ENCODE measurements around the gene POC1B.

Gene POC1B

GRCh38 chr12:89539426-89540223, 13.8 kb upstream of the POC1B start:
- DNase-seq (ENCODE audit: low spot score), result no peak

DNA sequence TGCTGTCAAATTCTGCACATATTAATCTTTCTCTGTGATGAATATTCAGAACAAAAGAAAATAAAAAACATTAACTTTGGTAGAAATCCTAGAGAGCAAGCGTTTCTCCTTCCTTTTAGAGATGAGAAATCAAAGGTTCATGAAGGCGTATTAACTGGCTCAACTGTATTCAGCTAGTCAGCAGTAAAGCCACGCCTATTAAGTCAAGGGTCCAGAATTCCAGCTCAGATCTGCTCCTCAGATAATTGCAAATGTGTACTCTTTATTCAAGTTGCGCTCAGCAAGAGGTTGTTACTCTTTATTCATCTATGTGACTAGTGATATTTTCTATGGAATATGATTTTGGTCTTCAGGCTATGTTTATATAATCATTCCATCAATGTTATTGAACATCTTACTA, 13.1 kb upstream of the POC1B start:
- no peak for DNase-seq (ENCODE audit: low spot score)

GRCh38 chr12:89537389-89537788, 11.5 kb upstream of the POC1B start:
- DNase-seq (ENCODE audit: low spot score), result no peak

GRCh38 chr12:89529738-89530137, 3.9 kb upstream of the POC1B start:
- peak; percentile 70 for DNase-seq (ENCODE audit: low spot score)

- DNase-seq (ENCODE audit: low spot score), result no peak
Measured at GRCh38 chr12:89528434-89528833, 2.6 kb upstream of the POC1B start.

DNA sequence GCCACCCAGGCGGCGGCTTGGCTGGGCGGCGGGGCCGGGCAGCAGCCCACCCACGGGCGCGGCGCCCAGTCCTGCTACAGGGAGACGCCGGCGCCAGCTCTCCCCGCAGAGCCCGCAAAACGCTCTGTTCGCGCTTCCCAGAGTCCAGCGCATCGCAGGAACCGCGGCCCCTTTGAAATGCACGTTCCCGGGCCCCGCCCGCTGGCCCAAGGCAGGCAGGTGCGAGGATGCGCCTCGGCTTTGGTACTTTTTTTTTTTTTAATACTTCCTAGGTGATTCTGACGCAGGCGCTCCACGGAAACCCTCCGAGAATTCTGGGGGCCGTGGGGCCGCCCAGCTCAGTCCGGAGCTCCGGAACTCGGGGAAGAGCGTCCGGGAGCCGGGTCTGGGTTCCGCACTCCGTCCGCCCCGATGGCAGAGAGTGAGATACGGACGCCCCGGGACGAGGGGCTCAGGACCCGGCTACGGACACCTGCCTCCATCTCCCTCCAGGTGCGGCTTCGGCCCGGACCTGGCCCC, 483 bp downstream of the POC1B start:
- DNase-seq (ENCODE audit: low spot score), result peak; percentile 52

GRCh38 chr12:89524541-89525304, 1.1 kb downstream of the POC1B start, which contains the start of gene GALNT4:
GALNT4 (minus strand) TSS chr12:89524796; CDS start chr12:89524549, 247 bp downstream.
- peak; percentile 94 for DNase-seq (ENCODE audit: low spot score)

DNA sequence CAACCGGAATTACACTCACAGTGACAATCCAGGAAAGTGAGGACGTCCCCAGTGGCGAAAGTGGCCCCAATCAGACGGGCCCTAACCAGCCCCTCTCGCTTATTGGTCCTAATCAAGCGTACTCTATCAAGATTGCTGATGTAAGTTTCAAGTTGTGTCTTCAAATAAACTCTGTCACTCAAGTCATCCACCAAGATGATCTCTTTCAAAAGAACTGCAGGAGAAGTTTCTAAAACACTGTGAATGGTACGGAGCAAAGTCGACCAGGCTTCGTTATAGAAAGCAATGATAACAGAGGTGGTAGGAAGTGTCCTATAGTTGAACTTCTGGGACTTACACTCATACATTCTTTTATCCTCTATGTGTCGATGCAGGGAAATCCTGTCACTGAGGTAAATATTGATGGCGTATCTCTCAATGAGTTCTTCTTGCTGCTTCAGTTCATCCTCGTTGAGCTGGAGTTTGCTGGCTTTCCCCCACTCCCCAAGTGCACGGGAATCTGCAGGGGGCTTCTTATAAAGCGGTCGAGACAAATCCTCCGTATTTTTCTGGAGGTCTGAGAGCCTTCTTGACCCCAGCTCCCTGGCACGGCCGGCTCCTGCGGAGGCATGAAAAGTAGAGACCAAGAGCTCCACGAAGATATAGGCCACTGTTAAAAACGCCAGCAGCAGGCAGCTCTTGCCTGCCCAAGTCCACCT, 1.9 kb downstream of the POC1B start:
- DNase-seq (ENCODE audit: low spot score), result no peak

DNA sequence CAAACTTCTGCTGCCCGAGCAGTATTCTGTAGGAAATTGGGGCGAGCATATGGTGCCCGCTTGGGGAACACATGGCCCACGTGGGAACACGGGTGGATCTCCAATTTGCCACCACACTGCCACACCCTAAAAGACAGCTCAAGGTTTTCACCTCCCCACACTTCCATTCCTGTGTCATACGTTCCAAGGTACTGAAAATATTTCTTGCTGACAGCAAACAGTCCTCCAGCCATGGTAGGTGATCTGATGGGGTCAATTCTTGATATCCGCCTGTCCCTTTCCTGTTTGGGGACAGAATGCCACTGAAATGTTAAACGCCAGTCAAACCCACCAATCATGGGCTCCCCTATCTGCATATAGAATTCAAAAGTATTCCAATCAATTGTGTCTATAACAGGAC, 2.5 kb downstream of the POC1B start:
- DNase-seq (ENCODE audit: low spot score), result no peak

GRCh38 chr12:89521364-89522223, 4.3 kb downstream of the POC1B start:
- no peak for DNase-seq (ENCODE audit: low spot score)

GRCh38 chr12:89517720-89518119, 8.1 kb downstream of the POC1B start:
- no peak for DNase-seq (ENCODE audit: low spot score)

DNA sequence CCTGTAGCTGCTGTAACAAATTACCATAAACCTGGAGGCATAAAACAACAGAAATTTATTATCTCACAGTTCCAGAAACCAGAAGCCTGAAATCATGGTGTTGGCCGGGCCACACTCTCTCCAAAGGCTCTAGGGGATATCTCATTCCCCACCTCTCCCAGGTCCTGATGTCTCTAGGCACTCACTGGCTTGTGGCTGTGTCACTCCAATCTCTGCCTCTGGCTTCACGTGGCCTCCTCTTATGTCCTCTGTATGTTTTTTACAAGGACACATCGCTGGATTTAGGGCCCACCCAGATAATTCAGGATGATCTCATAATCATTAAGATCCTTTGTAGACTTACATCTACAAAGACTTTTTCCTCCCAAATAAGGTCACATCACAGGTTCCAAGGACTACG, 9.2 kb downstream of the POC1B start:
- DNase-seq (ENCODE audit: low spot score), result no peak

DNA sequence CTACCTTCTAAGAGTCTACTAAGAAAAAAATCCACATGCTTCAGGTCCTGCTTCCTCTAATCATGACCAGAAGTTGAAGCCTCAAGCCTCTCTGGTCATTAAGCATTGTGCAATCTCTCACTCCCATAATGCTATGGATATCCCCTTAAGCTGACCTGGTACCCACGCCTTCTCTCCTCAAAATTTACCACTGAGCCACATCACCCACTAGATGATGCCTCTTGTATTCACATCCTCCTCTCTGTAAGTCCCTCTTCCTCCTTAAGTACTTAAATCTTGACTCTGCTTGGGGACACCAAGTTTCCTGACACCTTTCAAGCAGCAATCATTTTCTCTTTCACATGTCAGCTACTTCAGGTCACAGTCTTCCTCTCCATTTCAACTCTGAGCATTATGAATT, 11.1 kb downstream of the POC1B start:
- no peak for DNase-seq (ENCODE audit: low spot score)

DNA sequence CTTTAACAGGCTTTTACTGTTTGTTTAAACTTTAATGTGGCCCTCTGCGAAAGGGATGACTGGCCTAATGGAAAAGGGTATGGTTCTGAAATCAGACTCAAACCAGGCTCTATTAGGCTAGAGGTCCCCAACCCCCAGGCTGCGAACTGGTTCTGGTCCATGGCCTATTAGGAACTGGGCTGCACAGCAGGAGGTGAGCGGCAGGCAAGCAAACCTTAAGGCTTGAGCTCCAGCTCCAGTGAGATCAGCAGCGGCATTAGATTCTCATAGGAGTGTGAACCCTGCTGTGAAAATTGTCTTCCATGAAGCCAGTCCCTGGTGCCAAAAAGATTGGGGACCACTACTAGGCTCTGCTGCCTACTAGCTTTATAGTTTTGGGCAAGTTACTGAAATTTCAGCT, 12.3 kb downstream of the POC1B start:
- no peak for DNase-seq (ENCODE audit: low spot score)

DNA sequence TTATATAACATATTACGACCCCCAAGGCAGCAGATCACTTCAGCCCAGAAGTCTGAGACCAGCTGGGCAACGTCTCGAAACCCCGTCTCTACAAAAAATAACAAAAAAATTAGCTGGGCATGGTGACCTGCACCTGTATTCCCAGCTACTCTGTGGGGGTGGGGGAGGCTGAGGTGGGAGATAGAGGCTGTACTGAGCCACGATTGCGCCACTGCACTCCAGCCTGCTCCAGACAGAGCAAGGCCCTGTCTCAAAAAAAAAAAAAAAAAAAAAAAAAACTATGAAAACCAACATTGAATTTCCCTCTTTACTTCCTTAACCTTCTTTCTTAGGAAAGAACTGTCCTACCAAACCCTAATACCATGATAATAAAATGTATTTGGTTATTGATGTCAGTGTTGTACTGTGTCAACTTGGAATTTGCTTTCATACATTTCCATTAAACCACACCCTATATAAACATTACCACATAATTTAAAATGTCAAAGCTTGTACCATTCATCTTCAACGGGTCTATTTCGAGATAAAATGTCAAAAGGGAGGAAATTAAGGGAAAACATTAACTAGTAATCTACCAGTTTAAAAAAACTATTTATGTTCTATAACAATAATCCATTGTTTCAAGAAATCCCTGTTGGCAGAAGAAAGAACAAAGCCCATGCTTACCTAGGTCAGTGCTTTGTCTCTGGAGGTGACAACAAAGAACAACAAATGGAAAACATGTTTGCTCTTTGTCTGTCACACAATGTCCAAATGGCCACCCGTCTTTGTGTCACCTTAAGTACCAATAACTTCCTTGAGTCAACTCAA, 18.6 kb downstream of the POC1B start:
- no peak for DNase-seq (ENCODE audit: low spot score)

- DNase-seq (ENCODE audit: low spot score), result no peak
Measured at GRCh38 chr12:89506050-89506449, 19.8 kb downstream of the POC1B start.

GRCh38 chr12:89504560-89505346, 21.1 kb downstream of the POC1B start:
- no peak for DNase-seq (ENCODE audit: low spot score)

- no peak for DNase-seq (ENCODE audit: low spot score)
Measured at GRCh38 chr12:89501793-89502192, 24.1 kb downstream of the POC1B start.

GRCh38 chr12:89499857-89500256, 26.0 kb downstream of the POC1B start:
- DNase-seq (ENCODE audit: low spot score), result no peak

DNA sequence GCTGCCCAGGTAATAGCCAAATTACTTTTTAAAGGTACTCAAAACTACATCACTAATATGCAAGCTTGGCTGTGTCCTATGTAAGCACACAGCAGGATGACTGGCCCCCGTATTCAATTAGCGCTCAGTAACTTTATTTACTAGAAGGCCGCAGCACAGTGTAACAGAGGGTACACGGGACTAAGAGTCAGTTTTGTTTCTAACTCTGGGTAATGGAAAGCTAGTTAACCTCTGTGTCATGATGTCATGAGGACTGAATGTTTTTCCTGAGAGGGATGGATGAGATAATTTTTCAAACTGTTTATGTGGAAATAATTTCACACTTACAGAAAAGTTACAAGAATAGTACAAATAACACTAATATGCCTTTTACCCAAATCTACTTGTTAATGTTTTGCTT, 28.4 kb downstream of the POC1B start:
- DNase-seq (ENCODE audit: low spot score), result no peak
